HepG2 (cell line): ENCODE data around the gene FBXO33. TPM values are rescaled to one million over a fixed set of nuclear protein-coding genes. Genes with fewer than 3 reads are reported as not detected.
A peak's percentile ranks its signal among the peaks of the same experiment; 100 is the strongest.

ENCODE experiments used
- AGO2 ChIP-seq: fragments of 200-400 bp; formaldehyde crosslinking; optimal IDR thresholded peaks from 2 replicates; pipeline ENCODE3; 2017; ENCODE audit warnings: mild to moderate bottlenecking, low read depth, low read length, moderate library complexity
- GTF3A ChIP-seq: sonication (generic); formaldehyde crosslinking; conservative IDR thresholded peaks from 2 replicates; pipeline ENCODE4 v1.4.0; 2020; ENCODE audit warnings: mild to moderate bottlenecking, missing genetic modification reagents
- RORA ChIP-seq: sonication (generic); formaldehyde crosslinking; IDR thresholded peaks from 2 replicates; pipeline ENCODE4 v1.5.0; 2020; ENCODE audit warnings: mild to moderate bottlenecking, missing genetic modification reagents, moderate library complexity
- TCF7L2 ChIP-seq: IDR thresholded peaks from 2 replicates; pipeline ENCODE4 v1.6.1; 2011; ENCODE audit warnings: mild to moderate bottlenecking, low read depth, low read length, moderate library complexity
- TEAD3 ChIP-seq: optimal IDR thresholded peaks from 2 replicates; pipeline ENCODE3; 2016; ENCODE audit warnings: borderline replicate concordance
- ZNF12 ChIP-seq: sonication (generic); formaldehyde crosslinking; IDR thresholded peaks from 2 replicates; pipeline ENCODE4 v1.5.0; 2020; ENCODE audit warnings: missing genetic modification reagents
- ZNF274 ChIP-seq: sonication (generic); formaldehyde crosslinking; IDR thresholded peaks from 2 replicates; pipeline ENCODE4 v1.5.1; 2020; ENCODE audit warnings: mild to moderate bottlenecking, missing genetic modification reagents
- ZNF839 ChIP-seq: sonication (generic); formaldehyde crosslinking; IDR thresholded peaks from 2 replicates; pipeline ENCODE4 v1.4.0; 2020; ENCODE audit warnings: missing genetic modification reagents, mild to moderate bottlenecking, borderline replicate concordance
- ZNF850 ChIP-seq: sonication (generic); formaldehyde crosslinking; conservative IDR thresholded peaks from 2 replicates; pipeline ENCODE4 v1.9.0; 2021; ENCODE audit warnings: mild to moderate bottlenecking, missing genetic modification reagents
- polyA plus RNA-seq, 8 experiments: library from polyadenylated mRNA; depleted of rRNA in 3 of 8; stranded (reverse) in 7 of 8; unstranded in 1 of 8; fragments of >200 nt; fragmentation: Illumina TruSeq in 4 of 8; extraction: Trizol in 4 of 8; gene quantifications; 2 replicates each; pipeline versions ENCODE4 v1.2.1 to v1.2.3, GENCODE V29; 2011 to 2016; ENCODE audit warnings: low read depth in 4 of 8, missing spikeins in 1 of 8, mixed read lengths in 1 of 8; ENCODE audit not compliant: insufficient read depth in 1 of 8
- total RNA-seq, 5 experiments: library from RNA; depleted of rRNA; stranded (reverse); fragments of >200 nt; fragmentation: Illumina TruSeq; extraction: Trizol; gene quantifications; 2 replicates each; pipeline ENCODE4 v1.2.3, GENCODE V29; 2016; ENCODE audit warnings: low read depth in 1 of 5
- TF ChIP-seq, protein P1 (sequence below): sonication (generic); formaldehyde crosslinking; IDR thresholded peaks from 2 replicates; pipeline ENCODE4 v1.8.1; 2022; ENCODE audit warnings: low read depth, mild to moderate bottlenecking, missing genetic modification reagents
- TF ChIP-seq, protein P2 (sequence below): sonication (generic); formaldehyde crosslinking; IDR thresholded peaks from 2 replicates; pipeline ENCODE4 v1.8.1; 2023; ENCODE audit warnings: mild to moderate bottlenecking, moderate library complexity, missing genetic modification reagents
- TF ChIP-seq, protein P3 (sequence below): sonication (generic); formaldehyde crosslinking; IDR thresholded peaks from 2 replicates; pipeline ENCODE4 v1.4.0; 2020; ENCODE audit warnings: missing genetic modification reagents, borderline replicate concordance
- TF ChIP-seq, protein P4 (sequence below): sonication (generic); formaldehyde crosslinking; IDR thresholded peaks from 2 replicates; pipeline ENCODE4 v1.4.0; 2020; ENCODE audit warnings: mild to moderate bottlenecking, low read depth, missing genetic modification reagents
- TF ChIP-seq, protein P5 (sequence below): sonication (generic); formaldehyde crosslinking; IDR thresholded peaks from one replicate; pipeline ENCODE4 v1.5.1; 2020; ENCODE audit warnings: mild to moderate bottlenecking, missing genetic modification reagents; ENCODE audit errors: not compliant biosample characterization

The FBXO33 gene
- total and polyA plus RNA-seq, 2 of the 13 experiments (the other 11 are each of a cell fraction or from before 2014, with no cell fraction given) = 15.5 to 16.9 TPM

DNA sequence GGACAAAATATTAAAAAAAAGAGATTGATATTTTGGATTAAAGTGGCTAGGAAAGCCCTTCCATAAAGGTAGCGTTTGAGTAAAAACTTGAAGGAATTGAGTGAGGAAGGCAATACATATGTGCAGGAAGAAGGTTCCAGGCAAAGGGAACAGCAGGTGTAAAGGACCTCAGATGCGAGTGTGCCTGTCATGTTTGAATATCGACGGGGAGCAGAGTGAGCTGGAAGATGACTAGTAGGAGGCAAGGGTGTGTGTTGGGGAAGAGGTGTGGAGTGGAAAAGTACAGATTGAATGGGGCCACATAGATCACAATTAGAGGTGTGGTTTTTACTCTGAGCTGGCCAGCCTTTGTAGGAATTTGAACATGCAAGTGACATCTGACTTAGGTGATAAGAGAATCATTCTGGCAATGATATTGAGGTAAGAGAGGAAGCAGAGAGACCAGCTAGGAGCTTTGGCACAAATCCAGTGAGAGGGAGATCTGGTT lies 15.0 kb upstream of the FBXO33 start (continued):
- TF ChIP-seq, protein P1, sequence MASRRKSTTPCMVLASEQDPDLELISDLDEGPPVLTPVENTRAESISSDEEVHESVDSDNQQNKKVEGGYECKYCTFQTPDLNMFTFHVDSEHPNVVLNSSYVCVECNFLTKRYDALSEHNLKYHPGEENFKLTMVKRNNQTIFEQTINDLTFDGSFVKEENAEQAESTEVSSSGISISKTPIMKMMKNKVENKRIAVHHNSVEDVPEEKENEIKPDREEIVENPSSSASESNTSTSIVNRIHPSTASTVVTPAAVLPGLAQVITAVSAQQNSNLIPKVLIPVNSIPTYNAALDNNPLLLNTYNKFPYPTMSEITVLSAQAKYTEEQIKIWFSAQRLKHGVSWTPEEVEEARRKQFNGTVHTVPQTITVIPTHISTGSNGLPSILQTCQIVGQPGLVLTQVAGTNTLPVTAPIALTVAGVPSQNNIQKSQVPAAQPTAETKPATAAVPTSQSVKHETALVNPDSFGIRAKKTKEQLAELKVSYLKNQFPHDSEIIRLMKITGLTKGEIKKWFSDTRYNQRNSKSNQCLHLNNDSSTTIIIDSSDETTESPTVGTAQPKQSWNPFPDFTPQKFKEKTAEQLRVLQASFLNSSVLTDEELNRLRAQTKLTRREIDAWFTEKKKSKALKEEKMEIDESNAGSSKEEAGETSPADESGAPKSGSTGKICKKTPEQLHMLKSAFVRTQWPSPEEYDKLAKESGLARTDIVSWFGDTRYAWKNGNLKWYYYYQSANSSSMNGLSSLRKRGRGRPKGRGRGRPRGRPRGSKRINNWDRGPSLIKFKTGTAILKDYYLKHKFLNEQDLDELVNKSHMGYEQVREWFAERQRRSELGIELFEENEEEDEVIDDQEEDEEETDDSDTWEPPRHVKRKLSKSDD (CRISPR knock-in tag) = no peak
- TF ChIP-seq, protein P2, sequence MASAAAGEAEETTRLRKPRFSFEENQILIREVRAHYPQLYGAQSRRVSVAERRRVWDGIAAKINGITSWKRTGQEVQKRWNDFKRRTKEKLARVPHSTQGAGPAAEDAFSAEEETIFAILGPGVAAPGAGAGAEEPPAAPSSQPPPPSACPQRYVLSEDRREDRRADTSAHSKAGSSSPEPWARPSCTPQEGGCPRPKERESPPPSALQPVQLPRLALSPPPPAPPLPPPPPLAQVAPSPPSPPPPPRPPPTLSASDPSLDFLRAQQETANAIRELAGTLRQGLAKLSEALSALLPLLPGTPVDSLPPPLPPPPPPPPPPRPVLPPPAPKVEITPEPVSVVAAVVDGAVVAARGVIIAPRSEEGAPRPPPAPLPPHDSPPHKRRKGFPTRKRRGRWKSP (CRISPR knock-in tag) = peak; percentile 50; the same call in 1 of the 2 replicates
- TF ChIP-seq, protein P3, sequence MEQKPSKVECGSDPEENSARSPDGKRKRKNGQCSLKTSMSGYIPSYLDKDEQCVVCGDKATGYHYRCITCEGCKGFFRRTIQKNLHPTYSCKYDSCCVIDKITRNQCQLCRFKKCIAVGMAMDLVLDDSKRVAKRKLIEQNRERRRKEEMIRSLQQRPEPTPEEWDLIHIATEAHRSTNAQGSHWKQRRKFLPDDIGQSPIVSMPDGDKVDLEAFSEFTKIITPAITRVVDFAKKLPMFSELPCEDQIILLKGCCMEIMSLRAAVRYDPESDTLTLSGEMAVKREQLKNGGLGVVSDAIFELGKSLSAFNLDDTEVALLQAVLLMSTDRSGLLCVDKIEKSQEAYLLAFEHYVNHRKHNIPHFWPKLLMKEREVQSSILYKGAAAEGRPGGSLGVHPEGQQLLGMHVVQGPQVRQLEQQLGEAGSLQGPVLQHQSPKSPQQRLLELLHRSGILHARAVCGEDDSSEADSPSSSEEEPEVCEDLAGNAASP = 0 out of 2 replicates have a peak, but pooled peaks have one; percentile 25
- TF ChIP-seq AGO2 (no peak), RORA (CRISPR knock-in tag) (no peak), TEAD3 (peak; percentile 34), ZNF839 (no peak), ZNF274 (CRISPR knock-in tag) (no peak), ZNF12 (CRISPR knock-in tag) (no peak), GTF3A (CRISPR knock-in tag) (no peak), TCF7L2 (no peak), ZNF850 (0 out of 2 replicates have a peak, but pooled peaks have one; percentile 65)
- TF ChIP-seq, protein P4, sequence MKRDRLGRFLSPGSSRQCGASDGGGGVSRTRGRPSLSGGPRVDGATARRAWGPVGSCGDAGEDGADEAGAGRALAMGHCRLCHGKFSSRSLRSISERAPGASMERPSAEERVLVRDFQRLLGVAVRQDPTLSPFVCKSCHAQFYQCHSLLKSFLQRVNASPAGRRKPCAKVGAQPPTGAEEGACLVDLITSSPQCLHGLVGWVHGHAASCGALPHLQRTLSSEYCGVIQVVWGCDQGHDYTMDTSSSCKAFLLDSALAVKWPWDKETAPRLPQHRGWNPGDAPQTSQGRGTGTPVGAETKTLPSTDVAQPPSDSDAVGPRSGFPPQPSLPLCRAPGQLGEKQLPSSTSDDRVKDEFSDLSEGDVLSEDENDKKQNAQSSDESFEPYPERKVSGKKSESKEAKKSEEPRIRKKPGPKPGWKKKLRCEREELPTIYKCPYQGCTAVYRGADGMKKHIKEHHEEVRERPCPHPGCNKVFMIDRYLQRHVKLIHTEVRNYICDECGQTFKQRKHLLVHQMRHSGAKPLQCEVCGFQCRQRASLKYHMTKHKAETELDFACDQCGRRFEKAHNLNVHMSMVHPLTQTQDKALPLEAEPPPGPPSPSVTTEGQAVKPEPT (CRISPR knock-in tag) = no peak
- TF ChIP-seq, protein P5, sequence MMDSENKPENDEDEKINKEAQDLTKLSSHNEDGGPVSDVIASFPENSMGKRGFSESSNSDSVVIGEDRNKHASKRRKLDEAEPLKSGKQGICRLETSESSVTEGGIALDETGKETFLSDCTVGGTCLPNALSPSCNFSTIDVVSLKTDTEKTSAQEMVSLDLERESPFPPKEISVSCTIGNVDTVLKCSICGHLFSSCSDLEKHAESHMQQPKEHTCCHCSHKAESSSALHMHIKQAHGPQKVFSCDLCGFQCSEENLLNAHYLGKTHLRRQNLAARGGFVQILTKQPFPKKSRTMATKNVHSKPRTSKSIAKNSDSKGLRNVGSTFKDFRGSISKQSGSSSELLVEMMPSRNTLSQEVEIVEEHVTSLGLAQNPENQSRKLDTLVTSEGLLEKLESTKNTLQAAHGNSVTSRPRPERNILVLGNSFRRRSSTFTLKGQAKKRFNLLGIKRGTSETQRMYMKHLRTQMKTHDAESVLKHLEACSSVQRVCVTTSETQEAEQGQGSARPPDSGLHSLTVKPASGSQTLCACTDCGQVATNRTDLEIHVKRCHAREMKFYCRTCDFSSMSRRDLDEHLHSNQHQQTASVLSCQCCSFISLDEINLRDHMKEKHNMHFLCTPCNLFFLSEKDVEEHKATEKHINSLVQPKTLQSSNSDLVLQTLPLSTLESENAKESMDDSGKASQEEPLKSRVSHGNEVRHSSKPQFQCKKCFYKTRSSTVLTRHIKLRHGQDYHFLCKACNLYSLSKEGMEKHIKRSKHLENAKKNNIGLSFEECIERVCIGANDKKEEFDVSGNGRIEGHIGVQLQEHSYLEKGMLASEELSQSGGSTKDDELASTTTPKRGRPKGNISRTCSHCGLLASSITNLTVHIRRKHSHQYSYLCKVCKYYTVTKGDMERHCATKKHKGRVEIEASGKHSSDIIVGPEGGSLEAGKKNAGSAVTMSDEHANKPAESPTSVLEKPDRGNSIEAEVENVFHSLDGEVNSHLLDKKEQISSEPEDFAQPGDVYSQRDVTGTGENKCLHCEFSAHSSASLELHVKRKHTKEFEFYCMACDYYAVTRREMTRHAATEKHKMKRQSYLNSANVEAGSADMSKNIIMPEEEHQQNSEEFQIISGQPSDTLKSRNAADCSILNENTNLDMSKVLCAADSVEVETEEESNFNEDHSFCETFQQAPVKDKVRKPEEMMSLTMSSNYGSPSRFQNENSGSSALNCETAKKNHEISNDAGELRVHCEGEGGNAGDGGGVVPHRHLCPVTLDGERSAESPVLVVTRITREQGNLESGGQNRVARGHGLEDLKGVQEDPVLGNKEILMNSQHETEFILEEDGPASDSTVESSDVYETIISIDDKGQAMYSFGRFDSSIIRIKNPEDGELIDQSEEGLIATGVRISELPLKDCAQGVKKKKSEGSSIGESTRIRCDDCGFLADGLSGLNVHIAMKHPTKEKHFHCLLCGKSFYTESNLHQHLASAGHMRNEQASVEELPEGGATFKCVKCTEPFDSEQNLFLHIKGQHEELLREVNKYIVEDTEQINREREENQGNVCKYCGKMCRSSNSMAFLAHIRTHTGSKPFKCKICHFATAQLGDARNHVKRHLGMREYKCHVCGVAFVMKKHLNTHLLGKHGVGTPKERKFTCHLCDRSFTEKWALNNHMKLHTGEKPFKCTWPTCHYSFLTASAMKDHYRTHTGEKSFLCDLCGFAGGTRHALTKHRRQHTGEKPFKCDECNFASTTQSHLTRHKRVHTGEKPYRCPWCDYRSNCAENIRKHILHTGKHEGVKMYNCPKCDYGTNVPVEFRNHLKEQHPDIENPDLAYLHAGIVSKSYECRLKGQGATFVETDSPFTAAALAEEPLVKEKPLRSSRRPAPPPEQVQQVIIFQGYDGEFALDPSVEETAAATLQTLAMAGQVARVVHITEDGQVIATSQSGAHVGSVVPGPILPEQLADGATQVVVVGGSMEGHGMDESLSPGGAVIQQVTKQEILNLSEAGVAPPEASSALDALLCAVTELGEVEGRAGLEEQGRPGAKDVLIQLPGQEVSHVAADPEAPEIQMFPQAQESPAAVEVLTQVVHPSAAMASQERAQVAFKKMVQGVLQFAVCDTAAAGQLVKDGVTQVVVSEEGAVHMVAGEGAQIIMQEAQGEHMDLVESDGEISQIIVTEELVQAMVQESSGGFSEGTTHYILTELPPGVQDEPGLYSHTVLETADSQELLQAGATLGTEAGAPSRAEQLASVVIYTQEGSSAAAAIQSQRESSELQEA = no peak
